K562 (cell line): ENCODE data around the gene ABT1. TPM values are rescaled to one million over a fixed set of nuclear protein-coding genes. Genes with fewer than 3 reads are reported as not detected.

Experiments
- BRD4 ChIP-seq: fragments of 200-600 bp; sonication (generic); IDR thresholded peaks from 2 replicates; pipeline ENCODE4 v1.6.1; 2017; ENCODE audit warnings: inconsistent platforms
- CCNT2 ChIP-seq: IDR thresholded peaks from 2 replicates; pipeline ENCODE4 v1.6.1; 2011; ENCODE audit warnings: borderline replicate concordance, low read depth, mild to moderate bottlenecking, moderate library complexity, mixed read lengths, low read length; ENCODE audit not compliant: insufficient read length; ENCODE audit errors: extremely low read depth
- CHD4 ChIP-seq: fragments of 200-600 bp; sonication (generic); IDR thresholded peaks from 3 replicates; pipeline ENCODE4 v1.6.1; 2012; ENCODE audit warnings: low read depth, mild to moderate bottlenecking, mixed read lengths, low read length, inconsistent platforms; ENCODE audit not compliant: insufficient read depth, insufficient replicate concordance, poor library complexity, severe bottlenecking
- ETV1 ChIP-seq: fragments of 450-650 bp; conservative IDR thresholded peaks from 2 replicates; pipeline ENCODE4 v1.6.1; 2016; ENCODE audit warnings: missing genetic modification characterization, control low read depth, low read depth, missing compliant biosample characterization
- FUS ChIP-seq: fragments of 200-400 bp; formaldehyde crosslinking; optimal IDR thresholded peaks from 2 replicates; pipeline ENCODE3; 2017; ENCODE audit warnings: low read depth, low read length
- GABPB1 ChIP-seq: sonication (generic); formaldehyde crosslinking; IDR thresholded peaks from 2 replicates; pipeline ENCODE4 v1.8.0; 2022; ENCODE audit warnings: mild to moderate bottlenecking, missing genetic modification reagents
- HDAC8 ChIP-seq: fragments of 450-650 bp; IDR thresholded peaks from 2 replicates; pipeline ENCODE4 v1.6.1; 2016; ENCODE audit warnings: mild to moderate bottlenecking, missing genetic modification characterization, moderate library complexity, missing compliant biosample characterization
- ILF3 ChIP-seq: fragments of 450-650 bp; IDR thresholded peaks from 2 replicates; pipeline ENCODE4 v1.6.1; 2018; ENCODE audit warnings: antibody characterized with exemption, mild to moderate bottlenecking, moderate library complexity, borderline replicate concordance
- MEF2D ChIP-seq: conservative IDR thresholded peaks from 2 replicates; pipeline ENCODE4 v1.6.1; 2016; ENCODE audit warnings: low read depth, missing genetic modification characterization, missing compliant biosample characterization
- NFIC ChIP-seq: fragments of 450-650 bp; IDR thresholded peaks from 2 replicates; pipeline ENCODE4 v1.6.1; 2017; ENCODE audit warnings: mild to moderate bottlenecking, inconsistent platforms
- NUFIP1 ChIP-seq: fragments of 450-650 bp; IDR thresholded peaks from 2 replicates; pipeline ENCODE4 v1.6.1; 2018; ENCODE audit not compliant: partially characterized antibody
- RBFOX2 ChIP-seq: fragments of 200-400 bp; formaldehyde crosslinking; IDR thresholded peaks from 2 replicates; pipeline ENCODE4 v1.6.1; 2017; ENCODE audit warnings: low read depth, mild to moderate bottlenecking, low read length, moderate library complexity
- SIN3A ChIP-seq, 2 experiments: fragments of 150-350 bp in 1 of 2; IDR thresholded peaks; 2 replicates each; pipeline ENCODE4 v1.6.1; 2011 to 2016; ENCODE audit warnings: borderline replicate concordance in 2 of 2, low read depth in 2 of 2, low read length in 2 of 2, mild to moderate bottlenecking in 2 of 2, moderate library complexity in 2 of 2; ENCODE audit not compliant: control insufficient read depth in 1 of 2
- TRIM28 ChIP-seq: fragments of 450-650 bp; IDR thresholded peaks from 2 replicates; pipeline ENCODE4 v1.6.1; 2017
- ZNF444 ChIP-seq: fragments of 250-450 bp; sonication (Bioruptor Pico); IDR thresholded peaks from 2 replicates; pipeline ENCODE4 v1.4.0; 2020; ENCODE audit warnings: mild to moderate bottlenecking, moderate library complexity
- ZNF696 ChIP-seq: fragments of 250-450 bp; sonication (Bioruptor Pico); conservative IDR thresholded peaks from 2 replicates; pipeline ENCODE4 v1.4.0; 2020; ENCODE audit warnings: mild to moderate bottlenecking, moderate library complexity
- ZNF699 ChIP-seq: fragments of 250-450 bp; sonication (Bioruptor Pico); IDR thresholded peaks from 2 replicates; pipeline ENCODE4 v1.8.0; 2021; ENCODE audit warnings: mild to moderate bottlenecking, moderate library complexity; ENCODE audit not compliant: insufficient replicate concordance
- polyA plus RNA-seq, 8 experiments: library from polyadenylated mRNA; depleted of rRNA in 4 of 8; stranded (reverse) in 5 of 8; unstranded in 3 of 8; fragments of >200 nt; fragmentation: Nextera tagmentation in 2 of 8; fragmentation: Illumina TruSeq in 1 of 8; extraction: Ambion mirVana in 2 of 8; extraction: Trizol in 1 of 8; gene quantifications; 2 replicates each; pipeline versions ENCODE4 v1.2.1 to v1.2.3, GENCODE V29; 2011 to 2014; ENCODE audit warnings: inconsistent platforms in 1 of 8, missing spikeins in 1 of 8
- total RNA-seq, 7 experiments: library from RNA; depleted of rRNA in 6 of 7; stranded (reverse); fragments of >200 nt in 6 of 7; fragmentation: Illumina TruSeq in 2 of 7; extraction: Trizol in 2 of 7; gene quantifications; 2 replicates each; pipeline versions ENCODE4 v1.2.1 to v1.2.3, GENCODE V29; 2011 to 2021; ENCODE audit warnings: low replicate concordance in 1 of 7
- TF ChIP-seq, protein P1 (sequence below), 3 experiments: IDR thresholded peaks in 2 of 3; conservative IDR thresholded peaks in 1 of 3; 2 replicates each; pipeline ENCODE4 v1.5.1; 2011 to 2012; ENCODE audit warnings: low read length in 3 of 3, mild to moderate bottlenecking in 3 of 3, control low read depth in 2 of 3, improper control_type of control experiment in 1 of 3, inconsistent platforms in 1 of 3, low read depth in 1 of 3, mixed read lengths in 1 of 3, moderate library complexity in 1 of 3; ENCODE audit not compliant: insufficient read depth in 2 of 3
- TF ChIP-seq, protein P2 (sequence below): fragments of 250-450 bp; sonication (Bioruptor Pico); IDR thresholded peaks from 2 replicates; pipeline ENCODE4 v1.8.0; 2021; ENCODE audit warnings: moderate library complexity, mild to moderate bottlenecking, inconsistent platforms
- TF ChIP-seq, protein P3 (sequence below): fragments of 450-650 bp; formaldehyde crosslinking; IDR thresholded peaks from 2 replicates; pipeline ENCODE4 v1.4.0; 2020; ENCODE audit warnings: mild to moderate bottlenecking
- TF ChIP-seq, protein P4 (sequence below): fragments of 200-400 bp; formaldehyde crosslinking; IDR thresholded peaks from 2 replicates; pipeline ENCODE4 v1.6.1; 2017; ENCODE audit warnings: mild to moderate bottlenecking, low read depth, low read length, moderate library complexity

The ABT1 gene
- total and polyA plus RNA-seq, 9 of the 15 experiments (the other 6 are each of a cell fraction or from before 2014, with no cell fraction given), result 8.8 to 52.7 (median 40.7) TPM

DNA sequence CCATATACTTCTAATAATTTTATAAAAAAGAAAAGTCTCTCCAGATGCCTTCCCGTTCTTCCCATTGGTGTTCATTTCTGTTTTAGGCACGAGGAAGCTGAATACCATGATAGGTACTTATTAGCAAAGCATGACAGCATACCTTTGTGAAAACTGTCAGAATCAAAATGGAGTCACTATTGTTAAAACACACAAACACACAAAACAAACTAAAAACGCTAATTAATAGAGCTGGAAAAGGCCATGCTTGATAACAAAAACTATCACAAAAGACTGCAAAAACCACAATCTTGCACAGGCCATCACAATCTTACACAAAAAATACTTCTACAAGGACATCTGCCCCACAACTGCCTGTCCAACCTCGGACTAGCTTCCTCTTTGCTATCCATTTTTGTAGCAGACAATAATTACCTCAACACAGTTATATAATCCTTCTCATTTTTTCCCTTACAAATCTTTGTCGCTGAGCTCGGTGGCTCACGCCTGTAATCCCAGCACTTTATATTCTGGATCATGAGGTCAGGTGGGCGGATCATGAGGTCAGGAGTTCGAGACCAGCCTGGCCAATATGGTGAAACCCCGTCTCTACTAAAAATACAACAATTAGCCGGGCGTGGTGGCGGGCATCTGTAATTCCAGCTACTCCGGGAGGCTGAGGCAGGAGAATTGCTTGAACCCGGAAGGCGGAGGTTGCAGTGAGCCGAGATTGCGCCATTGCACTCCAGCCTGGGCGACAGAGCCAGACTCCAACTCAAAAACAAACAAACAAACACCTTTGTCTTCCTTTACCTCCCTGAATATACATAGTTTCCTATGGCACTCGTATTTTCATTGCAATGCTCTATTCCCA, 3.2 kb upstream of the ABT1 start (continued):
- no peak for TF ChIP-seq SIN3A (IDR thresholded peaks at IDR 0.05; ENCODE audit: borderline replicate concordance in 2 of 2, control insufficient read depth in 1 of 2, low read depth in 2 of 2, low read length in 2 of 2)
- TF ChIP-seq NUFIP1, result no peak
- no peak; the same call in 1 of the 2 replicates for TF ChIP-seq NFIC
- TF ChIP-seq, protein P1, sequence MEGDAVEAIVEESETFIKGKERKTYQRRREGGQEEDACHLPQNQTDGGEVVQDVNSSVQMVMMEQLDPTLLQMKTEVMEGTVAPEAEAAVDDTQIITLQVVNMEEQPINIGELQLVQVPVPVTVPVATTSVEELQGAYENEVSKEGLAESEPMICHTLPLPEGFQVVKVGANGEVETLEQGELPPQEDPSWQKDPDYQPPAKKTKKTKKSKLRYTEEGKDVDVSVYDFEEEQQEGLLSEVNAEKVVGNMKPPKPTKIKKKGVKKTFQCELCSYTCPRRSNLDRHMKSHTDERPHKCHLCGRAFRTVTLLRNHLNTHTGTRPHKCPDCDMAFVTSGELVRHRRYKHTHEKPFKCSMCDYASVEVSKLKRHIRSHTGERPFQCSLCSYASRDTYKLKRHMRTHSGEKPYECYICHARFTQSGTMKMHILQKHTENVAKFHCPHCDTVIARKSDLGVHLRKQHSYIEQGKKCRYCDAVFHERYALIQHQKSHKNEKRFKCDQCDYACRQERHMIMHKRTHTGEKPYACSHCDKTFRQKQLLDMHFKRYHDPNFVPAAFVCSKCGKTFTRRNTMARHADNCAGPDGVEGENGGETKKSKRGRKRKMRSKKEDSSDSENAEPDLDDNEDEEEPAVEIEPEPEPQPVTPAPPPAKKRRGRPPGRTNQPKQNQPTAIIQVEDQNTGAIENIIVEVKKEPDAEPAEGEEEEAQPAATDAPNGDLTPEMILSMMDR (IDR thresholded peaks at IDR 0.05 in 2 of 3, conservative IDR thresholded peaks at IDR 0.05 in 1 of 3; ENCODE audit: insufficient read depth in 2 of 3, low read depth in 1 of 3, low read length in 3 of 3), result no peak
- 0 out of 2 replicates have a peak, but pooled peaks have one; percentile 25 for TF ChIP-seq TRIM28
- TF ChIP-seq, protein P2, sequence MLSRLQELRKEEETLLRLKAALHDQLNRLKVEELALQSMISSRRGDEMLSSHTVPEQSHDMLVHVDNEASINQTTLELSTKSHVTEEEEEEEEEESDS (CRISPR knock-in tag), result no peak
- TF ChIP-seq GABPB1, result no peak
- TF ChIP-seq, protein P3, sequence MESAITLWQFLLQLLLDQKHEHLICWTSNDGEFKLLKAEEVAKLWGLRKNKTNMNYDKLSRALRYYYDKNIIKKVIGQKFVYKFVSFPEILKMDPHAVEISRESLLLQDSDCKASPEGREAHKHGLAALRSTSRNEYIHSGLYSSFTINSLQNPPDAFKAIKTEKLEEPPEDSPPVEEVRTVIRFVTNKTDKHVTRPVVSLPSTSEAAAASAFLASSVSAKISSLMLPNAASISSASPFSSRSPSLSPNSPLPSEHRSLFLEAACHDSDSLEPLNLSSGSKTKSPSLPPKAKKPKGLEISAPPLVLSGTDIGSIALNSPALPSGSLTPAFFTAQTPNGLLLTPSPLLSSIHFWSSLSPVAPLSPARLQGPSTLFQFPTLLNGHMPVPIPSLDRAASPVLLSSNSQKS (CRISPR knock-in tag), result no peak
- no peak for TF ChIP-seq ZNF444 (CRISPR knock-in tag)
- TF ChIP-seq CHD4, result peak; percentile 76
- no peak for TF ChIP-seq BRD4
- TF ChIP-seq, protein P4, sequence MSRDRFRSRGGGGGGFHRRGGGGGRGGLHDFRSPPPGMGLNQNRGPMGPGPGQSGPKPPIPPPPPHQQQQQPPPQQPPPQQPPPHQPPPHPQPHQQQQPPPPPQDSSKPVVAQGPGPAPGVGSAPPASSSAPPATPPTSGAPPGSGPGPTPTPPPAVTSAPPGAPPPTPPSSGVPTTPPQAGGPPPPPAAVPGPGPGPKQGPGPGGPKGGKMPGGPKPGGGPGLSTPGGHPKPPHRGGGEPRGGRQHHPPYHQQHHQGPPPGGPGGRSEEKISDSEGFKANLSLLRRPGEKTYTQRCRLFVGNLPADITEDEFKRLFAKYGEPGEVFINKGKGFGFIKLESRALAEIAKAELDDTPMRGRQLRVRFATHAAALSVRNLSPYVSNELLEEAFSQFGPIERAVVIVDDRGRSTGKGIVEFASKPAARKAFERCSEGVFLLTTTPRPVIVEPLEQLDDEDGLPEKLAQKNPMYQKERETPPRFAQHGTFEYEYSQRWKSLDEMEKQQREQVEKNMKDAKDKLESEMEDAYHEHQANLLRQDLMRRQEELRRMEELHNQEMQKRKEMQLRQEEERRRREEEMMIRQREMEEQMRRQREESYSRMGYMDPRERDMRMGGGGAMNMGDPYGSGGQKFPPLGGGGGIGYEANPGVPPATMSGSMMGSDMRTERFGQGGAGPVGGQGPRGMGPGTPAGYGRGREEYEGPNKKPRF, result no peak
- TF ChIP-seq HDAC8 (tag), result peak; percentile 73; the same call in 1 of the 2 replicates
- TF ChIP-seq CCNT2, result no peak
- no peak for TF ChIP-seq ILF3
- TF ChIP-seq ZNF696 (CRISPR knock-in tag), result no peak
- peak; percentile 92 for TF ChIP-seq MEF2D
- no peak for TF ChIP-seq RBFOX2
- no peak for TF ChIP-seq ETV1 (tag)
- no peak for TF ChIP-seq FUS
- TF ChIP-seq ZNF699, result no peak
